ENCODE data around the gene DNMT3B. TPM values are rescaled to one million over a fixed set of nuclear protein-coding genes. Genes with fewer than 3 reads are reported as not detected.

The DNMT3B gene
- total RNA-seq, 1 experiment from 2014 or later: 682 TPM

- TF ChIP-seq ZBTB21 (CRISPR knock-in tag; IDR thresholded peaks at IDR 0.05; ENCODE audit: borderline replicate concordance) (no peak), RELA (CRISPR knock-in tag; IDR thresholded peaks at IDR 0.05; ENCODE audit: borderline replicate concordance) (no peak), TEAD1 (CRISPR knock-in tag; IDR thresholded peaks at IDR 0.05) (no peak)
These were observed 9.5 kb upstream of the DNMT3B start (continued) for GRCh38 chr20:32752458-32753250.

GRCh38 chr20:32753731-32754130 lies 8.5 kb upstream of the DNMT3B start:
- ChIA-PET POLR2A (no interaction called here), CTCF (interaction anchor here (1.0 to 1.1 kb wide), 3 partner anchors 9 to 25 kb away, joined by 3 read pairs; no protein-coding TSS in a partner anchor)
- ATAC-seq (no peak), DNase-seq (ENCODE audit: low spot score) (no peak)
- Mint-ChIP-seq H3K36me3 (no peaks in the 10 kb centered on the region), H3K9me3 (no peaks in the 10 kb centered on the region), H3K4me1 (peaks cover 84% of the 10 kb centered on the region), H3K27me3 (ENCODE audit: low read depth) (no peaks in the 10 kb centered on the region), H3K27ac (peak overlapping the region; percentile 92), H3K4me3 (no peak overlapping the region)
- TF ChIP-seq AFF4 (CRISPR knock-in tag; IDR thresholded peaks at IDR 0.05; ENCODE audit: borderline replicate concordance) (no peak), E2F5 (CRISPR knock-in tag; IDR thresholded peaks at IDR 0.05) (no peak), IRF1 (CRISPR knock-in tag; IDR thresholded peaks at IDR 0.05) (no peak), GABPB1 (CRISPR knock-in tag; IDR thresholded peaks at IDR 0.05) (no peak), E2F4 (CRISPR knock-in tag; IDR thresholded peaks at IDR 0.05; ENCODE audit: borderline replicate concordance, low read depth) (no peak), FOXP1 (CRISPR knock-in tag; IDR thresholded peaks at IDR 0.05; ENCODE audit: borderline replicate concordance) (no peak), ZNF263 (CRISPR knock-in tag; IDR thresholded peaks at IDR 0.05; ENCODE audit: low read depth) (no peak), GTF2I (CRISPR knock-in tag; conservative IDR thresholded peaks at IDR 0.05) (no peak), NFATC4 (CRISPR knock-in tag; IDR thresholded peaks at IDR 0.05) (no peak), FOXP4 (CRISPR knock-in tag; IDR thresholded peaks at IDR 0.05) (no peak), NR2C2 (CRISPR knock-in tag; IDR thresholded peaks at IDR 0.05) (no peak), SP1 (CRISPR knock-in tag; conservative IDR thresholded peaks at IDR 0.05) (no peak), KAT7 (CRISPR knock-in tag; IDR thresholded peaks at IDR 0.05; ENCODE audit: borderline replicate concordance) (no peak), ATF6 (CRISPR knock-in tag; IDR thresholded peaks at IDR 0.05) (no peak), E2F1 (CRISPR knock-in tag; IDR thresholded peaks at IDR 0.05) (no peak), ZNF219 (CRISPR knock-in tag; IDR thresholded peaks at IDR 0.05; ENCODE audit: borderline replicate concordance) (no peak), NFYB (CRISPR knock-in tag; conservative IDR thresholded peaks at IDR 0.05; ENCODE audit: low read depth) (no peak), ZNF425 (CRISPR knock-in tag; conservative IDR thresholded peaks at IDR 0.05) (no peak)

All from WTC11 (cell line).